Bronchial epithelial cell (primary cell): ENCODE data around the gene PALB2. TPM values are rescaled to one million over a fixed set of nuclear protein-coding genes. Genes with fewer than 3 reads are reported as not detected.
"Not testable (repeated sequence)": the region's sequence is repeated elsewhere in the genome, so short reads cannot be mapped to it uniquely, and the experiment has no call there.

ENCODE experiments used
- DNase-seq: peaks from one replicate; pipeline ENCODE4 v3.0.0-alpha.2; 2010; ENCODE audit warnings: low read depth
- FAIRE-seq: peaks from 2 replicates; lab custom pipeline; 2011; peaks lifted over from hg19 to GRCh38; lab: Jason Lieb, UNC
- H3K27me3 ChIP-seq: 2 replicates; pipeline ENCODE4 v1.5.1; 2011; ENCODE audit warnings: low read length; ENCODE audit not compliant: control insufficient read depth, insufficient read depth
- H3K36me3 ChIP-seq: 2 replicates; pipeline ENCODE4 v1.5.1; 2011; ENCODE audit warnings: low read length; ENCODE audit not compliant: control insufficient read depth, insufficient read depth
- H3K4me3 ChIP-seq: 2 replicates; pipeline ENCODE4 v1.5.1; 2011; ENCODE audit warnings: mild to moderate bottlenecking, low read depth, low read length, control low read depth
- total RNA-seq: library from RNA; depleted of rRNA; stranded (reverse); fragments of >200 nt; gene quantifications from 2 replicates; pipeline ENCODE4 v1.2.1, GENCODE V29; 2014
- TF ChIP-seq, protein P1 (sequence below): IDR thresholded peaks from 2 replicates; pipeline ENCODE4 v1.5.1; 2011; ENCODE audit warnings: mild to moderate bottlenecking, moderate library complexity, low read length, control low read depth, inconsistent platforms; ENCODE audit not compliant: insufficient read depth, severe bottlenecking

The PALB2 gene
- total RNA-seq, 1 donor from 2014 or later = 9.7 TPM

DNA sequence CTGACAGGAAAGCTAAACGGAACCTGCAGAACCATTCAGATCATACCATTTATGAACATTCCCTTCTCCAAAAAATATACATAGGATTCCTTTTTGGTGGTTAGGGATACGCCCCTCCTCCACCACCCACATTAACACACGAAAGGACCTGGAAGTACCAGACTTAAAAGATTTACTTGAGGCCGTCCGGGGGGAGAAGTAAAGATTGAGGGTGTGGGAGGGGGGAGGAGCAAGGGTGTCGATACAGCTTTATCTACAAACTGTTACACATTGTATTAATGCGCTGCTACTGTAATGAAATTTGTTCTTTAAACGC is 537 bp downstream of the PALB2 start:
- H3K27me3 ChIP-seq = no peaks in the 10 kb centered on the region
- FAIRE-seq (no peak), DNase-seq (peak; percentile 22)
- H3K4me3 ChIP-seq = peak overlapping the region; percentile 96
- TF ChIP-seq, protein P1, sequence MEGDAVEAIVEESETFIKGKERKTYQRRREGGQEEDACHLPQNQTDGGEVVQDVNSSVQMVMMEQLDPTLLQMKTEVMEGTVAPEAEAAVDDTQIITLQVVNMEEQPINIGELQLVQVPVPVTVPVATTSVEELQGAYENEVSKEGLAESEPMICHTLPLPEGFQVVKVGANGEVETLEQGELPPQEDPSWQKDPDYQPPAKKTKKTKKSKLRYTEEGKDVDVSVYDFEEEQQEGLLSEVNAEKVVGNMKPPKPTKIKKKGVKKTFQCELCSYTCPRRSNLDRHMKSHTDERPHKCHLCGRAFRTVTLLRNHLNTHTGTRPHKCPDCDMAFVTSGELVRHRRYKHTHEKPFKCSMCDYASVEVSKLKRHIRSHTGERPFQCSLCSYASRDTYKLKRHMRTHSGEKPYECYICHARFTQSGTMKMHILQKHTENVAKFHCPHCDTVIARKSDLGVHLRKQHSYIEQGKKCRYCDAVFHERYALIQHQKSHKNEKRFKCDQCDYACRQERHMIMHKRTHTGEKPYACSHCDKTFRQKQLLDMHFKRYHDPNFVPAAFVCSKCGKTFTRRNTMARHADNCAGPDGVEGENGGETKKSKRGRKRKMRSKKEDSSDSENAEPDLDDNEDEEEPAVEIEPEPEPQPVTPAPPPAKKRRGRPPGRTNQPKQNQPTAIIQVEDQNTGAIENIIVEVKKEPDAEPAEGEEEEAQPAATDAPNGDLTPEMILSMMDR = no peak
- peaks cover 8% of the 10 kb centered on the region for H3K36me3 ChIP-seq

DNA sequence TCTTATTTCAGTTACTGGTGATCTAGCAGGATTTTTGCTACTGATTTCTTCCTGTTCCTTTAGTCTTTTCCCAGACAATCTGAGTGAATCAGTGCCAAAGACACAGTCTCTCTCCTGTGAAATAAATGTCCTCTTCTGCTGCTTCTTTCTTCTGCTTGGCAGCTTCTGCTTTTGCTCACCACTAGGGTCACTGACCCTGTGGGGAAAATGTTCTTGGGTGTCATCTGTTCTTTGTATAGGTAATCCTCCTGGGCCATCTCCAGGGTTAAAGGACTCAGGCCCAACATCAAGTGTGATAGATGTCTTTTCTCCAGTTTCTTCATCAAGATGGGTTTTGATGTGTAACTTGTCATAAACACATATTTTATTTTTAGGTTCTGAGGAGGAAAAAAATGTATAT is 5.2 kb downstream of the PALB2 start:
- TF ChIP-seq, protein P1 = no peak
- H3K36me3 ChIP-seq = peaks cover 6% of the 10 kb centered on the region

DNA sequence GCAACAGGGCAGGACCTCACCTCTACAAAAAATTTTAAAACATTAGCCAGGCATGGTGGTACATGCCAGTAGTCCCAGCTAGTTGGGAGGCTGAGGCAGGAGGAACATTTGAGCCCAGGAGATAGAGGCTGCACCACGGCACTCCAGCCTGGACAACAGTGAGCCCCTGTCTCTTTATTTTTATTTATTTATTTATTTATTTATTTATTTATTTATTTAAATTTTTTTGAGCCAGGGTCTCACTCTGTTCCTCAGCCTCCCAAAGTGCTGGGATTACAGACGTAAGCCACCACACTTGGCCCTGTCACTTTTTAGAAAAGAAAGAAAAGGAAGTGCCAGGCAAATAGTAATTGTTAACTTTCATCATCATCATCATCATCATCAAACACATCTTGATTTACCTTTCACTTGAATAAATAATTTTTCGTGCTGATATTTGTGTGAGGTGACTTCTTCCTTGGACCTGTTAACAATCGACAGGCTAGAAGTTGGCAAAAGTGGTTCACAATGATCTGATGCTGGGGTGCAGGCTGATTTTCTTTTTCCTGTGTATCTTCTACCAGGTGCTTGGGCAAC is 6.6 kb downstream of the PALB2 start:
- peaks cover 6% of the 10 kb centered on the region for H3K36me3 ChIP-seq
- H3K4me3 ChIP-seq = no peak overlapping the region
- DNase-seq (no peak), FAIRE-seq (no peak)
- H3K27me3 ChIP-seq = no peaks in the 10 kb centered on the region
- TF ChIP-seq, protein P1 = no peak

More for the DNA sequence above, 5.2 kb downstream of the PALB2 start:
- FAIRE-seq = no peak
- Histone ChIP-seq H3K27me3 (no peaks in the 10 kb centered on the region), H3K4me3 (no peak overlapping the region)
- no peak for DNase-seq

DNA sequence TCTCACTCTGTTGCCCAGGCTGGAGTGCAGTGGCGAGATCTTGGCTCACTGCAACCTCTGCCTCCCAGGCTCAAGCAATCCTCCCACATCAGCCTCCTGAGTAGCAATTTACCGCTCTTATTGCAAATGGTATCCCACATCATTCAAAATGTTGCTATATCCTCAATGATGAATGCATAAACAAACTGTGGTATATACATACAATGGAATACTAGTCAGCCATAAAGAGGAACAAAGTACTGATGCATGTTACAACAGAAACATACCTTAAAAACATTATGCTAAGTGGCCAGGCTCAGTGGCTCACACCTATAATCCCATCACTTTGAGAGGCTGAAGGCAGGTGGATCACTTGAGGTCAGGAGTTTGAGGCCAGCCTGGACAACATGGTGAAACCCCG is 9.2 kb downstream of the PALB2 start:
- DNase-seq, H3K36me3 ChIP-seq, FAIRE-seq, H3K27me3 ChIP-seq, H3K4me3 ChIP-seq: not testable (repeated sequence)

DNA sequence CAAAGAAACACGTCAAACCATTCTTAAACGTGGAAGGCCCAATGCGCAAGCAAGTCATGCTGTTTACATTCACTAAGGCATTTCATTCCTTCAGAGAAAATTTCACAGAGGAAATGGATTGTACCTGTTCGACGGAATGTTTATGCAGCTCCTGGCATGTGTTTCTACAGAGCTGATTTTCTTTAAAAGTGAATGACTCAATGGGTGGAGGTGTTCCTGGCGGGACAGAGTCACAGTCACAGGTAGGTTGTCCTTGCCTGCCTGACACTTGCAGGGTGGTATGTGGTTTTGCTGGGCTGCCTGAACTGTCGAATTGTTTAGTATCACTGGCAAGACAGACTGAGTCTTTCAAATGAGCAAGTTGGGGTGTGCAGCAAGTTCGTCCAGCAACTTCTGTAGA is 11.6 kb downstream of the PALB2 start:
- DNase-seq = peak; percentile 82
- FAIRE-seq = no peak
- Histone ChIP-seq H3K4me3 (no peak overlapping the region), H3K36me3 (peaks cover 7% of the 10 kb centered on the region), H3K27me3 (no peaks in the 10 kb centered on the region)
- TF ChIP-seq, protein P1 = no peak

DNA sequence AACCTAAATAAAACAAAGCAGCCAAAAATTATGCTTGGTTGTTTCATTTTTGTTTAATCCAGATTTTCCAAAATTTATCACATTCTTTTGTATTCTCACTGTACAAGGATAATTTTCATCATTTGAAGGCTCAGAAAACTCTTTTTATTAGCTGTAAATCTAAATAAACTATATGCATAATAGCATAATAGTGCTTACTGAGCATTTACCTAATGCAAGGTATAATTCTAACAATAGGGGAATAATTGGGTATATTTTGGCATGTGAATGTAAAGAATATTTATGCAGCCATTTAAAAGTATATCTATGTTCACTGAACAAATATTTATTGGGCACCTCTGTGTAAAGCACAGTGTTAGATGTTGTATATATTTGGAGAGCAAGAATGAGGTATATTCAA is 17.0 kb downstream of the PALB2 start:
- H3K27me3 ChIP-seq = no peaks in the 10 kb centered on the region
- TF ChIP-seq, protein P1 = no peak
- H3K36me3 ChIP-seq = peaks cover 14% of the 10 kb centered on the region
- FAIRE-seq (no peak), DNase-seq (no peak)
- H3K4me3 ChIP-seq = no peak overlapping the region
